A549 (cell line): ENCODE data around the gene ITGB1. TPM values are rescaled to one million over a fixed set of nuclear protein-coding genes. Genes with fewer than 3 reads are reported as not detected.

Source experiments
- ATAC-seq, 2 experiments: fragments of 200-7000 bp in 1 of 2; fragments of >200 bp in 1 of 2; cut with Nextera tagmentation in 1 of 2; cut with Tn5 transposase in 1 of 2; 3 replicates each; pipeline versions ENCODE4 v1.8.0 to v1.9.1; 2018 to 2020; ENCODE audit warnings: mild to moderate bottlenecking in 1 of 2, moderate library complexity in 1 of 2
- CTCF ChIA-PET: fragments of 300-600 bp; sonication (Branson Sonifier 250); formaldehyde crosslinking; extraction: SDS; loops from one replicate; lab custom pipeline; 2021; ENCODE audit warnings: antibody characterized with exemption, inconsistent platforms; lab: Yijun Ruan, JAX
- POLR2A ChIA-PET: fragments of 350-600 bp; formaldehyde crosslinking; extraction: SDS; loops from one replicate; lab custom pipeline; 2021; ENCODE audit warnings: antibody characterized with exemption, inconsistent platforms; lab: Yijun Ruan, JAX
- DNase-seq, 2 experiments: peaks; one replicate each; pipeline versions ENCODE4 v3.0.0 to v3.0.0-alpha.2; 2011 to 2016; ENCODE audit warnings: low read depth in 1 of 2, low spot score in 1 of 2
- FAIRE-seq: peaks from 2 replicates; lab custom pipeline; 2011; peaks lifted over from hg19 to GRCh38; lab: Jason Lieb, UNC
- H3K27ac ChIP-seq, 2 experiments: fragments of >200 bp; sonication (Bioruptor Twin); formaldehyde crosslinking; 3 replicates each; pipeline ENCODE4 v1.5.1; 2016 to 2017
- H3K4me1 ChIP-seq: fragments of >200 bp; sonication (Bioruptor Twin); formaldehyde crosslinking; 3 replicates; pipeline ENCODE4 v1.6.1; 2016
- H3K4me2 ChIP-seq: fragments of >200 bp; sonication (Bioruptor Twin); formaldehyde crosslinking; 3 replicates; pipeline ENCODE4 v1.6.1; 2016
- H3K4me3 ChIP-seq: fragments of >200 bp; sonication (Bioruptor Twin); formaldehyde crosslinking; 3 replicates; pipeline ENCODE4 v1.5.1; 2016
- H3K9me3 ChIP-seq: fragments of >200 bp; sonication (Bioruptor Twin); formaldehyde crosslinking; 3 replicates; pipeline ENCODE4 v1.6.1; 2016
- ATOH8 ChIP-seq: fragments of 250-450 bp; sonication (Bioruptor Pico); IDR thresholded peaks from 2 replicates; pipeline ENCODE4 v1.5.0; 2020; ENCODE audit warnings: low read depth, mild to moderate bottlenecking, moderate library complexity
- CBX2 ChIP-seq: fragments of 200-600 bp; sonication (generic); IDR thresholded peaks from 2 replicates; pipeline ENCODE4 v1.6.1; 2016; ENCODE audit warnings: low read depth, mild to moderate bottlenecking, borderline replicate concordance
- CEBPB ChIP-seq, 2 experiments: fragments of >200 bp in 1 of 2; sonication (Bioruptor Twin) in 1 of 2; formaldehyde crosslinking in 1 of 2; IDR thresholded peaks; 2 replicates each; pipeline ENCODE4 v1.6.1; 2012 to 2016
- EHMT2 ChIP-seq: fragments of 200-600 bp; sonication (generic); IDR thresholded peaks from 2 replicates; pipeline ENCODE4 v1.6.1; 2016; ENCODE audit warnings: antibody characterized with exemption, low read depth, mild to moderate bottlenecking, moderate library complexity
- FOSL2 ChIP-seq, 2 experiments: fragments of 450-650 bp in 1 of 2; fragments of >200 bp in 1 of 2; sonication (Bioruptor Twin) in 1 of 2; formaldehyde crosslinking; IDR thresholded peaks; 2 replicates each; pipeline versions ENCODE4 v1.5.0 to v1.6.1; 2016 to 2020; ENCODE audit warnings: mild to moderate bottlenecking in 1 of 2, moderate library complexity in 1 of 2
- GATA3 ChIP-seq: IDR thresholded peaks from 2 replicates; pipeline ENCODE4 v1.6.1; 2012; ENCODE audit warnings: borderline replicate concordance
- HDAC2 ChIP-seq: fragments of 200-600 bp; sonication (generic); IDR thresholded peaks from 2 replicates; pipeline ENCODE4 v1.6.1; 2016
- HOXA7 ChIP-seq: fragments of 250-450 bp; sonication (Bioruptor Pico); IDR thresholded peaks from 2 replicates; pipeline ENCODE4 v1.5.0; 2020; ENCODE audit warnings: mild to moderate bottlenecking, moderate library complexity
- HOXB13 ChIP-seq: fragments of 250-450 bp; sonication (Bioruptor Pico); IDR thresholded peaks from 2 replicates; pipeline ENCODE4 v1.5.0; 2020; ENCODE audit warnings: low read depth, mild to moderate bottlenecking, moderate library complexity
- HOXB5 ChIP-seq: fragments of 250-450 bp; sonication (Bioruptor Pico); IDR thresholded peaks from 2 replicates; pipeline ENCODE4 v1.5.0; 2020; ENCODE audit warnings: mild to moderate bottlenecking, moderate library complexity
- KDM1A ChIP-seq: fragments of 200-600 bp; sonication (generic); IDR thresholded peaks from 2 replicates; pipeline ENCODE4 v1.6.1; 2016; ENCODE audit warnings: low read depth, mild to moderate bottlenecking
- KDM5A ChIP-seq: fragments of 200-600 bp; sonication (generic); IDR thresholded peaks from 2 replicates; pipeline ENCODE4 v1.6.1; 2016; ENCODE audit warnings: antibody characterized with exemption, mild to moderate bottlenecking
- MAZ ChIP-seq: fragments of 150-350 bp; IDR thresholded peaks from 2 replicates; pipeline ENCODE4 v1.6.1; 2014; ENCODE audit warnings: antibody characterized with exemption, low read depth, low read length, borderline replicate concordance
- NPAS2 ChIP-seq: fragments of 250-450 bp; sonication (Bioruptor Pico); IDR thresholded peaks from 2 replicates; pipeline ENCODE4 v1.8.0; 2022; ENCODE audit warnings: mild to moderate bottlenecking, moderate library complexity, borderline replicate concordance
- PHF8 ChIP-seq: fragments of 200-600 bp; sonication (generic); IDR thresholded peaks from 2 replicates; pipeline ENCODE4 v1.6.1; 2016; ENCODE audit warnings: low read depth, mild to moderate bottlenecking, antibody characterized with exemption, moderate library complexity, borderline replicate concordance
- POLR2A ChIP-seq: IDR thresholded peaks from 2 replicates; pipeline ENCODE4 v1.6.1; 2012; ENCODE audit warnings: mild to moderate bottlenecking, low read length
- SMC3 ChIP-seq: fragments of >200 bp; sonication (Bioruptor Twin); formaldehyde crosslinking; IDR thresholded peaks from 3 replicates; pipeline ENCODE4 v1.6.1; 2018; ENCODE audit warnings: inconsistent platforms
- TFCP2L1 ChIP-seq: fragments of 250-450 bp; sonication (Bioruptor Pico); IDR thresholded peaks from 2 replicates; pipeline ENCODE4 v1.5.0; 2021; ENCODE audit warnings: mild to moderate bottlenecking
- TP53 ChIP-seq: fragments of 250-450 bp; sonication (Bioruptor Pico); IDR thresholded peaks from 2 replicates; pipeline ENCODE4 v1.5.0; 2021; ENCODE audit warnings: mild to moderate bottlenecking, moderate library complexity
- ZC3H11A ChIP-seq: fragments of 450-650 bp; IDR thresholded peaks from 2 replicates; pipeline ENCODE4 v1.6.1; 2014; ENCODE audit warnings: antibody characterized with exemption, mild to moderate bottlenecking
- ZFP36 ChIP-seq: fragments of 450-650 bp; IDR thresholded peaks from 2 replicates; pipeline ENCODE4 v1.6.1; 2014; ENCODE audit warnings: borderline replicate concordance; ENCODE audit not compliant: partially characterized antibody
- ZNF302 ChIP-seq: fragments of 250-450 bp; sonication (Bioruptor Pico); IDR thresholded peaks from 2 replicates; pipeline ENCODE4 v1.9.0; 2021; ENCODE audit warnings: inconsistent platforms, mild to moderate bottlenecking, moderate library complexity
- ZSCAN20 ChIP-seq: fragments of 250-450 bp; sonication (Bioruptor Pico); IDR thresholded peaks from 2 replicates; pipeline ENCODE4 v1.8.0; 2022; ENCODE audit warnings: mild to moderate bottlenecking, moderate library complexity
- WGBS: methylation state at CpG from one replicate; pipeline ENCODE4 v1.1.6; 2017; ENCODE audit errors: missing lambda C conversion rate; 5-methylcytosine and 5-hydroxymethylcytosine counted together
- polyA plus RNA-seq, 4 experiments: library from polyadenylated mRNA; depleted of rRNA in 3 of 4; stranded (reverse); fragments of >200 nt; fragmentation: RNase III in 1 of 4; extraction: RNeasy Plus Mini Kit Qiagen cat#74134 plus additional on column Dnase treatment in 1 of 4; gene quantifications; 2 replicates in 3 of 4; 3 replicates in 1 of 4; pipeline ENCODE4 v1.2.3, GENCODE V29; 2011 to 2017
- TF ChIP-seq, protein P1 (sequence below): IDR thresholded peaks from 2 replicates; pipeline ENCODE4 v1.6.1; 2012
- TF ChIP-seq, protein P2 (sequence below): fragments of 450-650 bp; IDR thresholded peaks from 2 replicates; pipeline ENCODE4 v1.6.1; 2014; ENCODE audit warnings: antibody characterized with exemption
- TF ChIP-seq, protein P3 (sequence below): IDR thresholded peaks from 2 replicates; pipeline ENCODE4 v1.6.1; 2012; ENCODE audit warnings: low read depth, borderline replicate concordance
- TF ChIP-seq, protein P4 (sequence below): fragments of >200 bp; sonication (Bioruptor Twin); formaldehyde crosslinking; IDR thresholded peaks from 3 replicates; pipeline ENCODE4 v1.5.1; 2016
- TF ChIP-seq, protein P5 (sequence below): IDR thresholded peaks from 2 replicates; pipeline ENCODE4 v1.6.1; 2012
- TF ChIP-seq, protein P6 (sequence below): fragments of >200 bp; sonication (Bioruptor Twin); formaldehyde crosslinking; IDR thresholded peaks from 3 replicates; pipeline ENCODE4 v1.6.1; 2016

Gene ITGB1
- polyA plus RNA-seq, 2 of the 4 experiments (the other 2 are of a cell fraction) = 1,270 to 2,408 TPM

- TF ChIP-seq ATOH8 (CRISPR knock-in tag) (peak; percentile 72; the same call in 1 of the 2 replicates), TFCP2L1 (no peak), EHMT2 (no peak), ZSCAN20 (CRISPR knock-in tag) (no peak), HOXB5 (CRISPR knock-in tag) (peak; percentile 25; the same call in 1 of the 2 replicates), HOXB13 (CRISPR knock-in tag) (peak; percentile 58; the same call in 1 of the 2 replicates), MAZ (no peak), HOXA7 (CRISPR knock-in tag) (peak; percentile 13; the same call in 1 of the 2 replicates), ZNF302 (CRISPR knock-in tag) (0 out of 2 replicates have a peak, but pooled peaks have one; percentile 55)
- TF ChIP-seq, protein P1, sequence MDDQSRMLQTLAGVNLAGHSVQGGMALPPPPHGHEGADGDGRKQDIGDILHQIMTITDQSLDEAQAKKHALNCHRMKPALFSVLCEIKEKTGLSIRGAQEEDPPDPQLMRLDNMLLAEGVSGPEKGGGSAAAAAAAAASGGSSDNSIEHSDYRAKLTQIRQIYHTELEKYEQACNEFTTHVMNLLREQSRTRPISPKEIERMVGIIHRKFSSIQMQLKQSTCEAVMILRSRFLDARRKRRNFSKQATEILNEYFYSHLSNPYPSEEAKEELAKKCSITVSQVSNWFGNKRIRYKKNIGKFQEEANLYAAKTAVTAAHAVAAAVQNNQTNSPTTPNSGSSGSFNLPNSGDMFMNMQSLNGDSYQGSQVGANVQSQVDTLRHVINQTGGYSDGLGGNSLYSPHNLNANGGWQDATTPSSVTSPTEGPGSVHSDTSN = no peak
- TF ChIP-seq, protein P2, sequence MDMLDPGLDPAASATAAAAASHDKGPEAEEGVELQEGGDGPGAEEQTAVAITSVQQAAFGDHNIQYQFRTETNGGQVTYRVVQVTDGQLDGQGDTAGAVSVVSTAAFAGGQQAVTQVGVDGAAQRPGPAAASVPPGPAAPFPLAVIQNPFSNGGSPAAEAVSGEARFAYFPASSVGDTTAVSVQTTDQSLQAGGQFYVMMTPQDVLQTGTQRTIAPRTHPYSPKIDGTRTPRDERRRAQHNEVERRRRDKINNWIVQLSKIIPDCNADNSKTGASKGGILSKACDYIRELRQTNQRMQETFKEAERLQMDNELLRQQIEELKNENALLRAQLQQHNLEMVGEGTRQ = no peak
- TF ChIP-seq, all 56 proteins: peak for 15
Measured at GRCh38 chr10:32960022-32960421, 2.0 kb upstream of the ITGB1 start (continued).

- peak overlapping the region; percentile 74 for H3K4me3 ChIP-seq
- no peak for ATAC-seq
- DNase-seq = no peak
- peak overlapping the region; percentile 99 to 100 for H3K27ac ChIP-seq
- 2% methylated on average over 10 of the region's 10 CpGs for WGBS
- POLR2A ChIA-PET = interaction anchor here (0.9 to 2.0 kb wide), 8 partner anchors 12 to 107 kb away, joined by 3 to 57 read pairs (median 10); no protein-coding TSS in a partner anchor
- H3K4me2 ChIP-seq = peak overlapping the region; percentile 92
- CTCF ChIA-PET = interaction anchor here (1.0 to 1.6 kb wide), 3 partner anchors 25 to 50 kb away, joined by 3 to 10 read pairs (median 4); no protein-coding TSS in a partner anchor
- FAIRE-seq = no peak
- H3K9me3 ChIP-seq = no peaks in the 10 kb centered on the region
- H3K4me1 ChIP-seq = peaks cover 42% of the 10 kb centered on the region
- TF ChIP-seq HOXB5 (CRISPR knock-in tag) = 0 out of 2 replicates have a peak, but pooled peaks have one; percentile 24
- TF ChIP-seq, protein P3, sequence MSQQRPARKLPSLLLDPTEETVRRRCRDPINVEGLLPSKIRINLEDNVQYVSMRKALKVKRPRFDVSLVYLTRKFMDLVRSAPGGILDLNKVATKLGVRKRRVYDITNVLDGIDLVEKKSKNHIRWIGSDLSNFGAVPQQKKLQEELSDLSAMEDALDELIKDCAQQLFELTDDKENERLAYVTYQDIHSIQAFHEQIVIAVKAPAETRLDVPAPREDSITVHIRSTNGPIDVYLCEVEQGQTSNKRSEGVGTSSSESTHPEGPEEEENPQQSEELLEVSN = no peak
- TF ChIP-seq HOXA7 (CRISPR knock-in tag) = peak; percentile 51; the same call in 1 of the 2 replicates
- no peak for TF ChIP-seq EHMT2
- no peak for TF ChIP-seq POLR2A
- TF ChIP-seq NPAS2 = no peak
- TF ChIP-seq, protein P4, sequence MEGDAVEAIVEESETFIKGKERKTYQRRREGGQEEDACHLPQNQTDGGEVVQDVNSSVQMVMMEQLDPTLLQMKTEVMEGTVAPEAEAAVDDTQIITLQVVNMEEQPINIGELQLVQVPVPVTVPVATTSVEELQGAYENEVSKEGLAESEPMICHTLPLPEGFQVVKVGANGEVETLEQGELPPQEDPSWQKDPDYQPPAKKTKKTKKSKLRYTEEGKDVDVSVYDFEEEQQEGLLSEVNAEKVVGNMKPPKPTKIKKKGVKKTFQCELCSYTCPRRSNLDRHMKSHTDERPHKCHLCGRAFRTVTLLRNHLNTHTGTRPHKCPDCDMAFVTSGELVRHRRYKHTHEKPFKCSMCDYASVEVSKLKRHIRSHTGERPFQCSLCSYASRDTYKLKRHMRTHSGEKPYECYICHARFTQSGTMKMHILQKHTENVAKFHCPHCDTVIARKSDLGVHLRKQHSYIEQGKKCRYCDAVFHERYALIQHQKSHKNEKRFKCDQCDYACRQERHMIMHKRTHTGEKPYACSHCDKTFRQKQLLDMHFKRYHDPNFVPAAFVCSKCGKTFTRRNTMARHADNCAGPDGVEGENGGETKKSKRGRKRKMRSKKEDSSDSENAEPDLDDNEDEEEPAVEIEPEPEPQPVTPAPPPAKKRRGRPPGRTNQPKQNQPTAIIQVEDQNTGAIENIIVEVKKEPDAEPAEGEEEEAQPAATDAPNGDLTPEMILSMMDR = no peak
- TF ChIP-seq PHF8 = no peak
- TF ChIP-seq KDM1A = no peak
- TF ChIP-seq ATOH8 (CRISPR knock-in tag) = no peak
- no peak for TF ChIP-seq ZC3H11A
- TF ChIP-seq GATA3 = no peak; the same call in 1 of the 2 replicates
- TF ChIP-seq CEBPB (IDR thresholded peaks at IDR 0.05) = no peak
- no peak for TF ChIP-seq SMC3
- no peak for TF ChIP-seq ZFP36
- TF ChIP-seq CBX2 = no peak
- TF ChIP-seq FOSL2 (IDR thresholded peaks at IDR 0.05) = no peak
- TF ChIP-seq FOSL2 (CRISPR knock-in tag; IDR thresholded peaks at IDR 0.05) = peak; percentile 29
- no peak for TF ChIP-seq HDAC2
- TF ChIP-seq TP53 = peak; percentile 5; the same call in 1 of the 2 replicates
- no peak for TF ChIP-seq KDM5A
- TF ChIP-seq, protein P5, sequence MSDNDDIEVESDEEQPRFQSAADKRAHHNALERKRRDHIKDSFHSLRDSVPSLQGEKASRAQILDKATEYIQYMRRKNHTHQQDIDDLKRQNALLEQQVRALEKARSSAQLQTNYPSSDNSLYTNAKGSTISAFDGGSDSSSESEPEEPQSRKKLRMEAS = no peak
- TF ChIP-seq, protein P6, sequence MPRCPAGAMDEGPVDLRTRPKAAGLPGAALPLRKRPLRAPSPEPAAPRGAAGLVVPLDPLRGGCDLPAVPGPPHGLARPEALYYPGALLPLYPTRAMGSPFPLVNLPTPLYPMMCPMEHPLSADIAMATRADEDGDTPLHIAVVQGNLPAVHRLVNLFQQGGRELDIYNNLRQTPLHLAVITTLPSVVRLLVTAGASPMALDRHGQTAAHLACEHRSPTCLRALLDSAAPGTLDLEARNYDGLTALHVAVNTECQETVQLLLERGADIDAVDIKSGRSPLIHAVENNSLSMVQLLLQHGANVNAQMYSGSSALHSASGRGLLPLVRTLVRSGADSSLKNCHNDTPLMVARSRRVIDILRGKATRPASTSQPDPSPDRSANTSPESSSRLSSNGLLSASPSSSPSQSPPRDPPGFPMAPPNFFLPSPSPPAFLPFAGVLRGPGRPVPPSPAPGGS = 0 out of 3 replicates have a peak, but pooled peaks have one; percentile 5
Measured at GRCh38 chr10:32959006-32959920, 1.2 kb upstream of the ITGB1 start.
